NT2/D1 (cell line): ENCODE data around the gene NPAS3.

Source experiments
- SUZ12 ChIP-seq: IDR thresholded peaks from 2 replicates; pipeline ENCODE4 v1.6.1; 2011; ENCODE audit not compliant: insufficient read length, insufficient read depth; ENCODE audit errors: extremely low read depth
- YY1 ChIP-seq: IDR thresholded peaks from 2 replicates; pipeline ENCODE4 v1.6.1; 2011; ENCODE audit not compliant: insufficient read length, insufficient read depth
- ZNF274 ChIP-seq: IDR thresholded peaks from 2 replicates; pipeline ENCODE4 v1.6.1; 2011; ENCODE audit warnings: mild to moderate bottlenecking, low read depth, low read length

GRCh38 chr14:33811721-33812120 lies 873.0 kb downstream of the NPAS3 start:
- TF ChIP-seq YY1, result no peak
- no peak for TF ChIP-seq SUZ12
- no peak for TF ChIP-seq ZNF274
